HG03066 (cell line): ENCODE measurements around the gene SPTBN1.

Source experiments
- ATAC-seq: cut with Tn5 transposase; IDR thresholded peaks from one replicate; pipeline ENCODE4 v1.9.1; 2021; ENCODE audit warnings: low read depth; ENCODE audit not compliant: unreplicated experiment

The SPTBN1 gene

GRCh38 chr2:54716375-54716774 lies 260.2 kb downstream of the SPTBN1 start:
- ATAC-seq, result no peak

GRCh38 chr2:54720563-54720962 lies 264.4 kb downstream of the SPTBN1 start:
- no peak for ATAC-seq
